Measurements from ENCODE around the gene MON2.
"Not testable (repeated sequence)": the region's sequence is repeated elsewhere in the genome, so short reads cannot be mapped to it uniquely, and the experiment has no call there.

- TF ChIP-seq CTCF, POLR2AphosphoS5, POLR2A (IDR thresholded peaks at IDR 0.05): not testable (repeated sequence)
Observed at GRCh38 chr12:62463252-62463651, 3.4 kb upstream of the MON2 start.
